K562 (cell line): ENCODE data around the gene GALR3. TPM values are rescaled to one million over a fixed set of nuclear protein-coding genes. Genes with fewer than 3 reads are reported as not detected.
A peak's percentile ranks its signal among the peaks of the same experiment; 100 is the strongest.

Source experiments
- ARNT ChIP-seq, 2 experiments: fragments of 450-650 bp; IDR thresholded peaks; 2 replicates each; pipeline ENCODE4 v1.6.1; 2016; ENCODE audit warnings: mild to moderate bottlenecking in 1 of 2
- C11orf30 ChIP-seq: fragments of 450-650 bp; IDR thresholded peaks from 2 replicates; pipeline ENCODE4 v1.6.1; 2016; ENCODE audit warnings: low read depth, mild to moderate bottlenecking
- CBX1 ChIP-seq: sonication (generic); IDR thresholded peaks from 2 replicates; pipeline ENCODE4 v1.6.1; 2016; ENCODE audit warnings: antibody characterized with exemption, low read depth, mild to moderate bottlenecking
- CTCFL ChIP-seq: IDR thresholded peaks from 2 replicates; pipeline ENCODE4 v1.6.1; 2011; ENCODE audit warnings: borderline replicate concordance, low read depth, mild to moderate bottlenecking, moderate library complexity, low read length; ENCODE audit not compliant: insufficient read depth, poor library complexity, severe bottlenecking
- E2F5 ChIP-seq: sonication (generic); formaldehyde crosslinking; IDR thresholded peaks from 2 replicates; pipeline ENCODE4 v1.8.0; 2022; ENCODE audit warnings: mild to moderate bottlenecking, missing genetic modification reagents
- FOSL1 ChIP-seq: fragments of 200-800 bp; sonication (Bioruptor generic); conservative IDR thresholded peaks from 2 replicates; pipeline ENCODE4 v1.6.1; 2016; ENCODE audit warnings: missing genetic modification characterization, missing compliant biosample characterization
- GABPB2 ChIP-seq: fragments of 250-450 bp; sonication (Bioruptor Pico); conservative IDR thresholded peaks from 2 replicates; pipeline ENCODE4 v1.5.1; 2021; ENCODE audit warnings: mild to moderate bottlenecking
- GATA2 ChIP-seq: sonication (generic); formaldehyde crosslinking; IDR thresholded peaks from 2 replicates; pipeline ENCODE4 v1.4.0; 2020; ENCODE audit warnings: mild to moderate bottlenecking, missing genetic modification reagents
- HDAC2 ChIP-seq: fragments of 450-650 bp; IDR thresholded peaks from 2 replicates; pipeline ENCODE4 v1.6.1; 2016; ENCODE audit warnings: mild to moderate bottlenecking
- HMG20B ChIP-seq: fragments of 250-450 bp; sonication (Bioruptor Pico); IDR thresholded peaks from 2 replicates; pipeline ENCODE4 v1.5.0; 2021; ENCODE audit warnings: mild to moderate bottlenecking
- KLF6 ChIP-seq: fragments of 250-450 bp; sonication (Bioruptor Pico); IDR thresholded peaks from 2 replicates; pipeline ENCODE4 v1.4.0; 2020; ENCODE audit warnings: mild to moderate bottlenecking, moderate library complexity, borderline replicate concordance
- MAX ChIP-seq: sonication (generic); formaldehyde crosslinking; IDR thresholded peaks from 2 replicates; pipeline ENCODE4 v1.9.0; 2022; ENCODE audit warnings: mild to moderate bottlenecking, missing genetic modification reagents
- MEIS2 ChIP-seq: fragments of 450-650 bp; IDR thresholded peaks from 2 replicates; pipeline ENCODE4 v1.6.1; 2014; ENCODE audit warnings: mild to moderate bottlenecking; ENCODE audit not compliant: partially characterized antibody
- SIN3A ChIP-seq, 2 experiments: fragments of 150-350 bp in 1 of 2; IDR thresholded peaks; 2 replicates each; pipeline ENCODE4 v1.6.1; 2011 to 2016; ENCODE audit warnings: borderline replicate concordance in 2 of 2, low read depth in 2 of 2, low read length in 2 of 2, mild to moderate bottlenecking in 2 of 2, moderate library complexity in 2 of 2; ENCODE audit not compliant: control insufficient read depth in 1 of 2
- SNRNP70 ChIP-seq: fragments of 200-400 bp; formaldehyde crosslinking; optimal IDR thresholded peaks from 2 replicates; pipeline ENCODE3; 2017; ENCODE audit warnings: low read depth, low read length
- ZNF311 ChIP-seq: fragments of 250-450 bp; sonication (Bioruptor Pico); IDR thresholded peaks from 2 replicates; pipeline ENCODE4 v1.4.0; 2020; ENCODE audit warnings: mild to moderate bottlenecking, moderate library complexity
- ZNF445 ChIP-seq: fragments of 250-450 bp; sonication (Bioruptor Pico); IDR thresholded peaks from 2 replicates; pipeline ENCODE4 v1.4.0; 2020; ENCODE audit warnings: low read depth, mild to moderate bottlenecking, moderate library complexity
- ZNF76 ChIP-seq: fragments of 250-450 bp; sonication (Bioruptor Pico); IDR thresholded peaks from 2 replicates; pipeline ENCODE4 v1.4.0; 2020; ENCODE audit warnings: mild to moderate bottlenecking, moderate library complexity, borderline replicate concordance
- polyA plus RNA-seq, 8 experiments: library from polyadenylated mRNA; depleted of rRNA in 4 of 8; stranded (reverse) in 5 of 8; unstranded in 3 of 8; fragments of >200 nt; fragmentation: Nextera tagmentation in 2 of 8; fragmentation: Illumina TruSeq in 1 of 8; extraction: Ambion mirVana in 2 of 8; extraction: Trizol in 1 of 8; gene quantifications; 2 replicates each; pipeline versions ENCODE4 v1.2.1 to v1.2.3, GENCODE V29; 2011 to 2014; ENCODE audit warnings: inconsistent platforms in 1 of 8, missing spikeins in 1 of 8
- total RNA-seq, 7 experiments: library from RNA; depleted of rRNA in 6 of 7; stranded (reverse); fragments of >200 nt in 6 of 7; fragmentation: Illumina TruSeq in 2 of 7; extraction: Trizol in 2 of 7; gene quantifications; 2 replicates each; pipeline versions ENCODE4 v1.2.1 to v1.2.3, GENCODE V29; 2011 to 2021; ENCODE audit warnings: low replicate concordance in 1 of 7

GALR3 gene
- total and polyA plus RNA-seq, 9 of the 15 experiments (the other 6 are each of a cell fraction or from before 2014, with no cell fraction given): 0.13 TPM; not detected in 8

- TF ChIP-seq E2F5 (no peak), CBX1 (no peak), HMG20B (CRISPR knock-in tag) (no peak), C11orf30 (no peak), ARNT (IDR thresholded peaks at IDR 0.05) (no peak), SIN3A (IDR thresholded peaks at IDR 0.05; ENCODE audit: borderline replicate concordance in 2 of 2, control insufficient read depth in 1 of 2, low read depth in 2 of 2, low read length in 2 of 2) (no peak), SNRNP70 (no peak), HDAC2 (no peak), ZNF311 (CRISPR knock-in tag) (no peak), GABPB2 (CRISPR knock-in tag) (no peak), CTCFL (peak; percentile 77), ZNF445 (CRISPR knock-in tag) (no peak), MEIS2 (no peak), FOSL1 (tag) (no peak), ZNF76 (CRISPR knock-in tag) (no peak), KLF6 (CRISPR knock-in tag) (no peak), GATA2 (CRISPR knock-in tag) (no peak), MAX (CRISPR knock-in tag) (no peak)
Observed at GRCh38 chr22:37782340-37783168, 40.6 kb upstream of the GALR3 start (continued).
